Right lobe of liver (tissue), 6 donors: ENCODE measurements around the gene FMN1. TPM values are rescaled to one million over a fixed set of nuclear protein-coding genes. Genes with fewer than 3 reads are reported as not detected.

Experiments used
- ATAC-seq, 4 donors: fragments of 200-7000 bp; cut with Tn5 transposase; one replicate each; pipeline ENCODE4 v1.9.1; 2020; ENCODE audit warnings: mild to moderate bottlenecking in 4 of 4, moderate library complexity in 4 of 4
- DNase-seq, 3 donors: peaks; one replicate each; pipeline ENCODE4 v3.0.0-alpha.2; 2020
- H3K27ac ChIP-seq, 3 donors: fragments of 200-600 bp; one replicate each; pipeline ENCODE4 v1.8.0; 2022
- H3K27me3 ChIP-seq, 2 donors: fragments of 200-600 bp; one replicate each; pipeline ENCODE4 v1.8.0; 2022
- H3K36me3 ChIP-seq, 4 donors: fragments of 200-600 bp; sonication (generic) in 1 of 4; one replicate each; pipeline versions ENCODE4 v1.5.1 to v1.8.0; 2017 to 2022; ENCODE audit warnings: control low read depth in 1 of 4
- H3K4me1 ChIP-seq, 4 donors: fragments of 200-600 bp; sonication (generic) in 1 of 4; one replicate each; pipeline versions ENCODE4 v1.5.1 to v1.8.0; 2017 to 2022; ENCODE audit warnings: control low read depth in 1 of 4
- H3K4me3 ChIP-seq, 3 donors: fragments of 200-600 bp; one replicate each; pipeline ENCODE4 v1.8.0; 2022
- H3K9me3 ChIP-seq, 4 donors: fragments of 200-600 bp; sonication (generic) in 1 of 4; one replicate each; pipeline versions ENCODE4 v1.5.1 to v1.8.0; 2017 to 2022; ENCODE audit warnings: control low read depth in 1 of 4
- POLR2A ChIP-seq: fragments of 450-650 bp; IDR thresholded peaks from one replicate; pipeline ENCODE4 v1.6.1; 2017; ENCODE audit warnings: antibody characterized with exemption, mild to moderate bottlenecking
- WGBS: methylation state at CpG from one replicate; pipeline ENCODE4 v1.1.6; 2018; ENCODE audit warnings: low coverage, low lambda C conversion rate; ENCODE audit not compliant: insufficient coverage; ENCODE audit errors: missing lambda C conversion rate; 5-methylcytosine and 5-hydroxymethylcytosine counted together
- intact Hi-C, 2 donors: fragments of 100-400 bp; cut with DNase I; formaldehyde crosslinking; loops; one replicate each; pipeline versions ENCODE4 v1.11.2 to v1.14.1; 2022
- total RNA-seq, 6 experiments: library from RNA; depleted of rRNA in 2 of 6; stranded (reverse); fragments of >200 nt in 2 of 6; fragmentation: NEBNext Ultra II Directional in 3 of 6; extraction: Animal tissue kit (Norgen Biotek cat#: 25700) in 3 of 6; gene quantifications; one replicate each; pipeline versions ENCODE4 v1.1.0 to v1.2.4, GENCODE V29; 2016 to 2023
- TF ChIP-seq, protein P1 (sequence below), 4 donors: fragments of 200-600 bp in 3 of 4; fragments of 450-650 bp in 1 of 4; IDR thresholded peaks; one replicate each; pipeline versions ENCODE4 v1.5.1 to v1.8.0; 2016 to 2022; ENCODE audit warnings: antibody characterized with exemption in 4 of 4, mild to moderate bottlenecking in 2 of 4
- donor health status: DM: no; HTN: yes; CAD: no.
- donor health status: DM: no; HTN: no; CAD: no.
- donor health status: DM: no; HTN: no; CAD: no.
- donor health status: DM: no; HTN: yes; CAD: no.
- donor health status: DM: no; HTN: yes; CAD: no.

The FMN1 gene
- total RNA-seq, 6 experiments from 2014 or later: 1.1 to 6.8 (median 3.1) TPM

DNA sequence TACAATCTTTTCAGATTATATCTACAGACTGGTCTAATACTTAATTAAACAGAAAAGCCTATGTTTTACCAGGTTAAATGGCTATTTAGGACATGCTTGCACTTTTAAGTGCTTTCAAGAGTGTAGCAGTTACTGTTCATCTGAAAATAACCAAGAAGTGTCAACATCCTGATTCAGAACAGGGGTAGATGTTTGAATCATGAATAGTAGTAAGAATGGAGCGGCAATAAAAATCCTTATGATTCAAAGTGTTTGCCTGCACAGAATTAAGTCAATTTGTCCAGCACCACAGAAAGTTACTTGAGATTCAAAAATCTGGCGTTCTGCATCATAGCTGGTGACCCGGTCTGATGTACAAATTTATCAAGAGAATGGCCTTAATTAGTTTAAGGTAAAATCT, 428.4 kb downstream of the FMN1 start:
- Histone ChIP-seq H3K27ac (no peak overlapping the region), H3K4me1 (no peaks in the 10 kb centered on the region), H3K9me3 (no peaks in the 10 kb centered on the region), H3K4me3 (no peak overlapping the region), H3K36me3 (no peaks in the 10 kb centered on the region), H3K27me3 (no peaks in the 10 kb centered on the region)
- WGBS: 57% methylated on average over 3 of the region's 3 CpGs
- ATAC-seq: no peak
- no peak for TF ChIP-seq POLR2A
- intact Hi-C loops: no loop called here
- DNase-seq: no peak

DNA sequence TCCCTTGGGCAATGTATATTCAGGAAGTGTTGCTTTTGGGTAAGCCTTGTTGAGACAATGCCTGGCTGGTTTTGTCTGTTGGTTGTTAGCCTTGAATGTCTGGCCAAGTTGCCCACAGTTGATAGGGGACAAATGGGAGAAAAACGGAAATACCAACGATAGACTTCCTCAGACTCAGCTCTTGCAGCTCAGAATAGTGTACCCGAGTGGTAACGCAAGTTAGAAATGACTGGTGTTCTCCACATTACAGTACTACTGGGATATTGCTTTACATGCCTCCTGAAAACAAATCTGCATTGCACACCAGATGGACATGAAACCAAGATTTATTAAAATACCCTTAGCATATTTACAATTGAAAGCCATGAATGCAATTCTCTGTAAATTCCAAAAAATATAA, 429.3 kb downstream of the FMN1 start:
- no peaks in the 10 kb centered on the region for H3K36me3 ChIP-seq
- DNase-seq: no peak
- H3K27ac ChIP-seq: no peak overlapping the region
- H3K4me3 ChIP-seq: no peak overlapping the region
- no peaks in the 10 kb centered on the region for H3K9me3 ChIP-seq
- H3K4me1 ChIP-seq: no peaks in the 10 kb centered on the region
- no peak for ATAC-seq
- no peak for TF ChIP-seq POLR2A
- TF ChIP-seq, protein P1, sequence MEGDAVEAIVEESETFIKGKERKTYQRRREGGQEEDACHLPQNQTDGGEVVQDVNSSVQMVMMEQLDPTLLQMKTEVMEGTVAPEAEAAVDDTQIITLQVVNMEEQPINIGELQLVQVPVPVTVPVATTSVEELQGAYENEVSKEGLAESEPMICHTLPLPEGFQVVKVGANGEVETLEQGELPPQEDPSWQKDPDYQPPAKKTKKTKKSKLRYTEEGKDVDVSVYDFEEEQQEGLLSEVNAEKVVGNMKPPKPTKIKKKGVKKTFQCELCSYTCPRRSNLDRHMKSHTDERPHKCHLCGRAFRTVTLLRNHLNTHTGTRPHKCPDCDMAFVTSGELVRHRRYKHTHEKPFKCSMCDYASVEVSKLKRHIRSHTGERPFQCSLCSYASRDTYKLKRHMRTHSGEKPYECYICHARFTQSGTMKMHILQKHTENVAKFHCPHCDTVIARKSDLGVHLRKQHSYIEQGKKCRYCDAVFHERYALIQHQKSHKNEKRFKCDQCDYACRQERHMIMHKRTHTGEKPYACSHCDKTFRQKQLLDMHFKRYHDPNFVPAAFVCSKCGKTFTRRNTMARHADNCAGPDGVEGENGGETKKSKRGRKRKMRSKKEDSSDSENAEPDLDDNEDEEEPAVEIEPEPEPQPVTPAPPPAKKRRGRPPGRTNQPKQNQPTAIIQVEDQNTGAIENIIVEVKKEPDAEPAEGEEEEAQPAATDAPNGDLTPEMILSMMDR (IDR thresholded peaks at IDR 0.05): no peak
- no peaks in the 10 kb centered on the region for H3K27me3 ChIP-seq
- intact Hi-C loops: no loop called here
- WGBS: 56% methylated on average over 4 of the region's 4 CpGs

DNA sequence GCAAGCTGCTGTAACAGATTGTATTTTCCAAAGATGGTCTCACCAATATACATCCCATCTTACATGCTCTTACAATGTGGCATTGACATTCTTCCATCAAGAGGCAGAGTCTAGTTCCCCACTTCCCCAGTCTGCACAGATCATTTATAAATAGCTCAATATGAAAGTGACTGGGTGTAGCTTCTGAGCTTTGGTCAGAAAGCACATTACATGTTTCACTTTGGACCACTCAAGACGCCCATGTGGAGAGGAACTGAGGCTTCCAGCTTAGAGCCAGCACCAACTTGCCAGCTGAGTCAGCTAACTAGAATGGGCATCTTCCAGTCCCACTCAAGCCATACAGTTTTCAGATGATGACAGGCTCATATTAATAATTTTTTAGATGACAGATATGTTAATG, 431.2 kb downstream of the FMN1 start:
- H3K36me3 ChIP-seq: no peaks in the 10 kb centered on the region
- H3K9me3 ChIP-seq: no peaks in the 10 kb centered on the region
- DNase-seq (no peak), ATAC-seq (no peak)
- intact Hi-C loops: no loop called here
- no peaks in the 10 kb centered on the region for H3K27me3 ChIP-seq
- no peak overlapping the region for H3K27ac ChIP-seq
- no peak overlapping the region for H3K4me3 ChIP-seq
- no peak for TF ChIP-seq POLR2A
- TF ChIP-seq, protein P1 (IDR thresholded peaks at IDR 0.05): no peak
- no CpG with 5 or more reads among the region's 1 CpG for WGBS
- no peaks in the 10 kb centered on the region for H3K4me1 ChIP-seq

DNA sequence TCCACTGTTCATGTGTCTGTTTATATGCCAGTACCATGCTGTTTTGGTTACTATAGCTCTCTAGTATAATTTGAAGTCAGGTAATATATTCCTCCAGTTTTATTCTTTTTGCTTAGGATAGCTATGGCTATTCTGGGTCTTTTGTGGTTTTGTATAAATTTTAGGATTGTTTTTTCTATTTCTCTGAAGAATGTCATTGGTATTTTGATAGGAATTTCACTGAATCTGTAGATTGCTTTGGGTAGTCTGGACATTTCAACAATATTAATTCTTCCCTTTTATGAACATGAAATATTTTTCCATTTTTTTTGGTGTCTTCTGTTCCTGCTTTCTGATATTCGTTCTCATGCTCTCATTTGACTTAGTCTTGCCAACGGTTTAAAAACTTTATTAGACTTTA, 437.1 kb downstream of the FMN1 start:
- no peak for DNase-seq
- ATAC-seq: no peak
- no peaks in the 10 kb centered on the region for H3K36me3 ChIP-seq
- H3K4me3 ChIP-seq: no peak overlapping the region
- intact Hi-C loops: no loop called here
- no peaks in the 10 kb centered on the region for H3K27me3 ChIP-seq
- no peaks in the 10 kb centered on the region for H3K9me3 ChIP-seq
- WGBS: 58% methylated on average over 2 of the region's 2 CpGs
- no peak for TF ChIP-seq POLR2A
- TF ChIP-seq, protein P1 (IDR thresholded peaks at IDR 0.05): no peak
- H3K27ac ChIP-seq: no peak overlapping the region
- no peaks in the 10 kb centered on the region for H3K4me1 ChIP-seq

DNA sequence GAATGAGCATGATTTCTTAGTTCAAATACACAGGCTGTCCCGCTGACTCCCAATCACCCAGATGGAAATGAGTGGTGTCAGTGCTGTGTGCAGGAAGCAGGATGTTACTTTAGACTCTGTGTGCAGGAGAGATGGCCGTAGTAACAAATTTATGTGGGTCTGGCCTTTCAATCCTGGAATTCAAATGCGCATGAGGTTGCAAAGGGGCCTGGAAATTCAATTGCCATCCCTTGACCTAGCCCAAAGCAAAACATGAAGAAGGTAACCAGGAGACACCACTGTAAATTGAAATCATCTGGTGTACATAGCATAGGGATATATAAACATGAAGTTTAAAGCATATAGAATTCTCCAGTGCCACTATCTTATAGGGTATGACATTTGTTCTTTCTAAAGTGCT, 443.5 kb downstream of the FMN1 start:
- Histone ChIP-seq H3K27ac (no peak overlapping the region), H3K9me3 (no peaks in the 10 kb centered on the region), H3K36me3 (no peaks in the 10 kb centered on the region), H3K27me3 (no peaks in the 10 kb centered on the region), H3K4me3 (no peak overlapping the region), H3K4me1 (no peaks in the 10 kb centered on the region)
- WGBS: 72% methylated on average over 2 of the region's 3 CpGs
- ATAC-seq (no peak), DNase-seq (no peak)
- no peak for TF ChIP-seq POLR2A
- TF ChIP-seq, protein P1 (IDR thresholded peaks at IDR 0.05): no peak
- intact Hi-C loops: no loop called here
